Lung (tissue), 12 donors: Measurements from ENCODE around the gene ABCC5. TPM values are rescaled to one million over a fixed set of nuclear protein-coding genes. Genes with fewer than 3 reads are reported as not detected.

Experiments used
- ATAC-seq: fragments of 200-7000 bp; cut with Tn5 transposase; one replicate; pipeline ENCODE4 v1.9.1; 2020; ENCODE audit warnings: moderate number of reproducible peaks; ENCODE audit not compliant: insufficient read depth, low FRiP score
- DNase-seq, 3 donors: peaks; one replicate each; pipeline ENCODE4 v3.0.0-alpha.2; 2013 to 2017
- H3K27ac ChIP-seq, 2 donors: one replicate each; pipeline ENCODE4 v1.5.1; 2013; ENCODE audit warnings: mild to moderate bottlenecking in 2 of 2, moderate library complexity in 2 of 2, control low read depth in 1 of 2, inconsistent platforms in 1 of 2, low read depth in 1 of 2, low read length in 1 of 2
- H3K27me3 ChIP-seq, 3 donors: one replicate each; pipeline ENCODE4 v1.5.1; 2013; ENCODE audit warnings: low read length in 2 of 3; ENCODE audit not compliant: control insufficient read depth in 3 of 3, insufficient read depth in 3 of 3
- H3K36me3 ChIP-seq, 4 donors: one replicate each; pipeline ENCODE4 v1.5.1; 2013; ENCODE audit warnings: low read length in 4 of 4, mild to moderate bottlenecking in 1 of 4, moderate library complexity in 1 of 4; ENCODE audit not compliant: control insufficient read depth in 4 of 4, insufficient read depth in 4 of 4
- H3K4me1 ChIP-seq, 5 donors: one replicate each; pipeline ENCODE4 v1.5.1; 2013; ENCODE audit warnings: low read length in 5 of 5, mild to moderate bottlenecking in 2 of 5, moderate library complexity in 1 of 5; ENCODE audit not compliant: control insufficient read depth in 5 of 5, insufficient read depth in 5 of 5
- H3K4me3 ChIP-seq: one replicate; pipeline ENCODE4 v1.5.1; 2013; ENCODE audit warnings: mild to moderate bottlenecking, control low read depth, moderate library complexity
- H3K9ac ChIP-seq, 2 donors: one replicate each; pipeline ENCODE4 v1.5.1; 2013; ENCODE audit warnings: low read length in 2 of 2, control low read depth in 1 of 2; ENCODE audit not compliant: insufficient read depth in 1 of 2
- H3K9me3 ChIP-seq, 4 donors: one replicate each; pipeline ENCODE4 v1.5.1; 2013; ENCODE audit warnings: low read length in 3 of 4, mild to moderate bottlenecking in 1 of 4, moderate library complexity in 1 of 4; ENCODE audit not compliant: control insufficient read depth in 4 of 4, insufficient read depth in 3 of 4
- CTCF ChIP-seq: IDR thresholded peaks from 2 replicates; pipeline ENCODE4 v1.5.1; 2012; ENCODE audit warnings: mild to moderate bottlenecking; ENCODE audit errors: control extremely low read depth, extremely low read depth
- WGBS, 2 donors: extraction: QIAGEN DNeasy Blood & Tissue Kit; methylation state at CpG; one replicate each; pipeline ENCODE4 v1.1.7; 2013; 5-methylcytosine and 5-hydroxymethylcytosine counted together
- polyA plus RNA-seq, 2 donors: library from polyadenylated mRNA; stranded (reverse); fragments of 200-250 nt; gene quantifications; one replicate each; pipeline ENCODE4 v1.2.1, GENCODE V29; 2013
- total RNA-seq, 2 donors: library from RNA; depleted of rRNA in 1 of 2; stranded (reverse); fragments of >200 nt in 1 of 2; gene quantifications; one replicate each; pipeline ENCODE4 v1.2.1, GENCODE V29; 2014 to 2021
- donor health status: control.
- donor health status: control.
- donor health status: Bipolar disorder and iron deficiency.
- donor health status: healthy.
- donor health status: DM: yes; HTN: yes; CAD: no.

The ABCC5 gene
- total and polyA plus RNA-seq, 4 donors: 12.1 to 78.1 (median 21.0) TPM

- 57 to 79% methylated on average over 2 of the region's 2 CpGs for WGBS, 2 donors
- Histone ChIP-seq H3K27me3 (no peaks in the 10 kb centered on the region), H3K36me3 (peaks cover 0 to 10% (median 3%) of the 10 kb centered on the region in 4 donors), H3K4me3 (no peak overlapping the region), H3K9me3 (no peaks in the 10 kb centered on the region), H3K4me1 (peaks cover 0 to 17% (median 2%) of the 10 kb centered on the region in 5 donors), H3K9ac (no peak overlapping the region), H3K27ac (no peak overlapping the region)
- DNase-seq (no peak), ATAC-seq (no peak)
- no peak for TF ChIP-seq CTCF
Measured at GRCh38 chr3:184004476-184004875, 13.2 kb downstream of the ABCC5 start.

GRCh38 chr3:184003187-184003967 is 14.3 kb downstream of the ABCC5 start:
- Histone ChIP-seq H3K4me3 (no peak overlapping the region), H3K9me3 (no peaks in the 10 kb centered on the region), H3K27ac (peak overlapping the region in 1 of 2 donors; percentile 14), H3K4me1 (peaks cover 0 to 17% (median 2%) of the 10 kb centered on the region in 5 donors), H3K27me3 (no peaks in the 10 kb centered on the region), H3K36me3 (peaks cover 0 to 10% (median 3%) of the 10 kb centered on the region in 4 donors), H3K9ac (no peak overlapping the region)
- DNase-seq (no peak), ATAC-seq (no peak)
- TF ChIP-seq CTCF: no peak
- 83 to 89% methylated on average over 5 of the region's 5 CpGs for WGBS, 2 donors

GRCh38 chr3:184002469-184002868 is 15.2 kb downstream of the ABCC5 start:
- DNase-seq: no peak
- no peaks in the 10 kb centered on the region for H3K9me3 ChIP-seq
- no peak overlapping the region for H3K9ac ChIP-seq
- no peaks in the 10 kb centered on the region for H3K27me3 ChIP-seq
- TF ChIP-seq CTCF: no peak
- H3K36me3 ChIP-seq: peaks cover 0 to 10% (median 1%) of the 10 kb centered on the region in 4 donors
- no peak for ATAC-seq
- 94 to 96% methylated on average over 11 of the region's 11 CpGs for WGBS, 2 donors
- H3K4me1 ChIP-seq: peaks cover 0 to 11% (median 2%) of the 10 kb centered on the region in 5 donors
- no peak overlapping the region for H3K4me3 ChIP-seq
- peak overlapping the region in 1 of 2 donors; percentile 40 for H3K27ac ChIP-seq
